ENCODE results near the gene FTMT. TPM values are rescaled to one million over a fixed set of nuclear protein-coding genes. Genes with fewer than 3 reads are reported as not detected.

Gene FTMT
- not detected in 2 replicates for total RNA-seq

DNA sequence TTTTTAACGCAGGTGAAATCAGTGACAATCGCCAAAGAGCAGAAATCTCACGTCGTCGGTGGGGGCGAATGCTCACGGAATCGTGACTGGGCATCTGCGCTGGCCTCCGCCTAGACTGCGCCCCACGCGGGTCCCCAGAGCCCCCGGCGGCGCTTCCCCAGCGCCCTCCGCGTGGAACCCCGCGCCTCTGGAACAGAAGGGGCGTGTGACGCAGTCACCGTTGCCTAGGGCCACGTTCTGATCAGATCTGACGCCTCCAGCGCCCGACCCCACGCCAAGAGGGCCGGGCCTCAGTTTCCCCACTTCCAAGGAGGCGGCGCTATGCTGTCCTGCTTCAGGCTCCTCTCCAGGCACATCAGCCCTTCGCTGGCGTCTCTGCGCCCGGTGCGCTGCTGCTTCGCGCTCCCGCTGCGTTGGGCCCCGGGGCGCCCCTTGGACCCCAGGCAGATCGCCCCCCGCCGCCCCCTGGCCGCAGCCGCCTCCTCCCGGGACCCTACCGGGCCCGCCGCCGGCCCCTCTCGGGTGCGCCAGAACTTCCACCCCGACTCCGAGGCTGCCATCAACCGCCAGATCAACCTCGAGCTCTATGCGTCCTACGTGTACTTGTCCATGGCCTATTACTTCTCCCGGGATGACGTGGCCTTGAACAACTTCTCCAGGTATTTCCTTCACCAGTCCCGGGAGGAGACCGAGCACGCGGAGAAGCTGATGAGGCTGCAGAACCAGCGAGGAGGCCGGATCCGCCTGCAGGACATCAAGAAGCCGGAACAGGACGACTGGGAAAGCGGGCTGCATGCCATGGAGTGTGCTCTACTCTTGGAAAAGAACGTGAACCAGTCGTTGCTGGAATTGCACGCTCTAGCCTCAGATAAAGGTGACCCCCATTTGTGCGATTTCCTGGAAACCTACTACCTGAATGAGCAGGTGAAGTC, at the start of gene FTMT:
FTMT (plus strand) TSS at position 240 of the 932 bp plus-strand sequence; CDS start at position 322, 82 bp downstream.

Other genes starting within 250 kb of the FTMT start
- gene SRFBP1, start 110.1 kb downstream of the FTMT start, total RNA-seq: 22.6 and 23.2 TPM in 2 replicates
- gene LOX, start 226.4 kb downstream of the FTMT start, total RNA-seq: 448 and 518 TPM in 2 replicates